PC-3 (cell line): Measurements from ENCODE around the gene DCP1B. TPM values are rescaled to one million over a fixed set of nuclear protein-coding genes. Genes with fewer than 3 reads are reported as not detected.

Experiments
- ATAC-seq: fragments of 200-7000 bp; cut with Tn5 transposase; 2 replicates; pipeline ENCODE4 v1.9.1; 2020; ENCODE audit warnings: mild to moderate bottlenecking, moderate library complexity
- BruUV-seq: library from RNA; stranded (reverse); fragments of 400-500 nt; replicated peaks from 2 replicates; lab custom pipeline; 2021; lab: Mats Ljungman, UMichigan
- CTCF ChIA-PET: fragments of 300-600 bp; sonication (Branson Sonifier 250); formaldehyde crosslinking; loops from one replicate; lab custom pipeline; 2022; ENCODE audit warnings: antibody characterized with exemption; lab: Charles Lee
- POLR2A ChIA-PET: fragments of 300-600 bp; sonication (Branson Sonifier 250); formaldehyde crosslinking; loops from one replicate; lab custom pipeline; 2022; ENCODE audit warnings: antibody characterized with exemption; ENCODE audit not compliant: unreplicated experiment; lab: Charles Lee
- DNase-seq: peaks from one replicate; pipeline ENCODE4 v3.0.0-alpha.2; 2015
- H2AFZ ChIP-seq: fragments of 300-600 bp; sonication (generic); 2 replicates; pipeline ENCODE4 v1.6.0; 2016; ENCODE audit warnings: antibody characterized with exemption, low read length
- H3F3A ChIP-seq: fragments of 300-600 bp; sonication (generic); one replicate; pipeline ENCODE4 v1.6.0; 2017; ENCODE audit warnings: antibody characterized with exemption, low read length, control low read depth, mild to moderate bottlenecking; ENCODE audit not compliant: unreplicated experiment
- H3K27ac ChIP-seq: fragments of 300-600 bp; sonication (generic); 2 replicates; pipeline ENCODE4 v1.5.1; 2016; ENCODE audit warnings: mild to moderate bottlenecking, low read length
- H3K27me3 ChIP-seq: fragments of 300-600 bp; sonication (generic); 2 replicates; pipeline ENCODE4 v1.6.1; 2016; ENCODE audit warnings: low read length, mixed read lengths
- H3K36me3 ChIP-seq: fragments of 300-600 bp; sonication (generic); 2 replicates; pipeline ENCODE4 v1.6.1; 2016; ENCODE audit warnings: low read depth, mixed run types, low read length, mixed read lengths
- H3K4me1 ChIP-seq: fragments of 300-600 bp; sonication (generic); 2 replicates; pipeline ENCODE4 v1.5.1; 2016; ENCODE audit warnings: low read length; ENCODE audit not compliant: insufficient read depth
- H3K4me2 ChIP-seq: fragments of 300-600 bp; sonication (generic); 2 replicates; pipeline ENCODE4 v1.6.0; 2016; ENCODE audit warnings: low read length
- H3K4me3 ChIP-seq: fragments of 300-600 bp; sonication (generic); 2 replicates; pipeline ENCODE4 v1.5.1; 2016; ENCODE audit warnings: mild to moderate bottlenecking, low read length, mixed read lengths
- H3K79me2 ChIP-seq: fragments of 300-600 bp; sonication (generic); 2 replicates; pipeline ENCODE4 v1.6.1; 2017; ENCODE audit warnings: low read length, mixed read lengths
- H3K9ac ChIP-seq: fragments of 300-600 bp; sonication (generic); 2 replicates; pipeline ENCODE4 v1.6.0; 2016; ENCODE audit warnings: mild to moderate bottlenecking, low read length
- H3K9me2 ChIP-seq: fragments of 300-600 bp; sonication (generic); replicated peaks from 2 replicates; pipeline ENCODE4 v1.6.1; 2016; ENCODE audit warnings: mixed run types, low read length, mixed read lengths
- H3K9me3 ChIP-seq: fragments of 300-600 bp; sonication (generic); 2 replicates; pipeline ENCODE4 v1.6.1; 2016; ENCODE audit warnings: low read length, mixed read lengths
- H4K20me1 ChIP-seq: fragments of 300-600 bp; sonication (generic); 2 replicates; pipeline ENCODE4 v1.6.1; 2016; ENCODE audit warnings: low read length, mixed read lengths
- CTCF ChIP-seq: fragments of 300-600 bp; sonication (generic); conservative IDR thresholded peaks from 2 replicates; pipeline ENCODE4 v1.5.1; 2017; ENCODE audit warnings: antibody characterized with exemption, low read depth, mild to moderate bottlenecking, low read length
- EZH2 ChIP-seq: fragments of 300-600 bp; sonication (generic); IDR thresholded peaks from one replicate; pipeline ENCODE4 v1.6.1; 2017; ENCODE audit warnings: antibody characterized with exemption, mild to moderate bottlenecking, low read length; ENCODE audit not compliant: unreplicated experiment
- EZH2phosphoT487 ChIP-seq: fragments of 300-600 bp; sonication (generic); IDR thresholded peaks from 2 replicates; pipeline ENCODE4 v1.6.1; 2018; ENCODE audit warnings: mild to moderate bottlenecking, antibody characterized with exemption, low read length, borderline replicate concordance
- intact Hi-C: fragments of 100-400 bp; cut with micrococcal nuclease; formaldehyde crosslinking; loops from 2 replicates; pipeline ENCODE4 v1.9.0; 2023
- total RNA-seq: library from RNA; depleted of rRNA; stranded (reverse); fragments of >200 nt; gene quantifications from 2 replicates; pipeline ENCODE4 v1.2.3, GENCODE V29; 2014

Gene DCP1B
- total RNA-seq, 1 experiment from 2014 or later: 4.9 TPM

- Histone ChIP-seq H3K4me3 (no peak overlapping the region), H3F3A (no peaks in the 10 kb centered on the region), H2AFZ (no peak overlapping the region), H3K27ac (no peak overlapping the region), H3K9ac (no peak overlapping the region), H3K9me3 (no peaks in the 10 kb centered on the region), H3K79me2 (no peaks in the 10 kb centered on the region), H3K4me2 (peak overlapping the region; percentile 62; the same call in 1 of the 2 replicates), H3K4me1 (peaks cover 21% of the 10 kb centered on the region), H3K36me3 (no peaks in the 10 kb centered on the region), H3K27me3 (no peaks in the 10 kb centered on the region), H3K9me2 (no peaks in the 10 kb centered on the region), H4K20me1 (no peaks in the 10 kb centered on the region)
- DNase-seq (no peak), ATAC-seq (no peak)
- POLR2A ChIA-PET: no interaction called here
- TF ChIP-seq EZH2: no peak
- TF ChIP-seq CTCF: no peak
- TF ChIP-seq EZH2phosphoT487: no peak
- BruUV-seq: no TSS peak
- CTCF ChIA-PET: no interaction called here
- intact Hi-C loops: loop anchor here (5.0 to 10.0 kb wide), 2 partner anchors 280 to 303 kb away; no protein-coding TSS in a partner anchor
Measured at GRCh38 chr12:1935242-1935641, 69.0 kb downstream of the DCP1B start.

DNA sequence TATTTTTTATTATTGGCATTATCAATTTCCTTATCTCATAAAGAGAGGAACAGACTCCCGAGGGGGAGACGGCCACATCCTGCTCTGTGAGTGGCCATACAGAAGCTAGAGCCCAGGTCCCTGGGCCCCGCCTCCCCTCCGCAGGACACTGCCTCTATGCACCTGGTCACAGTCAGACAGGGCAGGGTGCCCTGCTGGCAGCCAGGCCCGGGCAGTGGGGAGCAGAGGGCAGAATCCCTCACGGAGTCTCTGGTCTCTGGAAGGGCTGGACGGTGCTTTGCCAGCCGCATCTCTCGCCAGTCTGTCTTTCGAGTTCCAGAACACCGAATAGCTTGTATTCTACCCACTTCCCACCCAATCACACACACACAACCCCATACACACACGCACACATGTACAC, 69.4 kb downstream of the DCP1B start:
- ChIA-PET POLR2A (no interaction called here), CTCF (no interaction called here)
- no peaks in the 10 kb centered on the region for H3K36me3 ChIP-seq
- no peak for DNase-seq
- no peak overlapping the region for H3K4me3 ChIP-seq
- intact Hi-C loops: loop anchor here (5.0 to 10.0 kb wide), 2 partner anchors 280 to 303 kb away; no protein-coding TSS in a partner anchor
- H3K27me3 ChIP-seq: no peaks in the 10 kb centered on the region
- peaks cover 21% of the 10 kb centered on the region for H3K4me1 ChIP-seq
- no peak for TF ChIP-seq EZH2phosphoT487
- TF ChIP-seq EZH2: no peak
- TF ChIP-seq CTCF: no peak
- H3K9me3 ChIP-seq: no peaks in the 10 kb centered on the region
- H3K27ac ChIP-seq: no peak overlapping the region
- no peaks in the 10 kb centered on the region for H3K79me2 ChIP-seq
- no peaks in the 10 kb centered on the region for H3F3A ChIP-seq
- no peaks in the 10 kb centered on the region for H3K9me2 ChIP-seq
- H2AFZ ChIP-seq: no peak overlapping the region
- H3K9ac ChIP-seq: no peak overlapping the region
- no TSS peak for BruUV-seq
- H3K4me2 ChIP-seq: no peak overlapping the region
- no peak for ATAC-seq
- H4K20me1 ChIP-seq: no peaks in the 10 kb centered on the region

GRCh38 chr12:1934068-1934467, 70.2 kb downstream of the DCP1B start:
- no peak for TF ChIP-seq EZH2phosphoT487
- TF ChIP-seq EZH2: no peak
- TF ChIP-seq CTCF: no peak
- no peaks in the 10 kb centered on the region for H3K9me2 ChIP-seq
- H3K4me2 ChIP-seq: no peak overlapping the region
- intact Hi-C loops: loop anchor here (10.0 kb wide), 1 partner anchor 279 kb away; no protein-coding TSS in a partner anchor
- POLR2A ChIA-PET: no interaction called here
- no peaks in the 10 kb centered on the region for H3F3A ChIP-seq
- H3K4me3 ChIP-seq: no peak overlapping the region
- no peak overlapping the region for H3K27ac ChIP-seq
- H2AFZ ChIP-seq: no peak overlapping the region
- DNase-seq: no peak
- no peaks in the 10 kb centered on the region for H3K36me3 ChIP-seq
- CTCF ChIA-PET: no interaction called here
- H3K27me3 ChIP-seq: no peaks in the 10 kb centered on the region
- no peak for ATAC-seq
- H3K9ac ChIP-seq: no peak overlapping the region
- H3K4me1 ChIP-seq: peaks cover 21% of the 10 kb centered on the region
- H3K79me2 ChIP-seq: no peaks in the 10 kb centered on the region
- no peaks in the 10 kb centered on the region for H4K20me1 ChIP-seq
- BruUV-seq: no TSS peak
- no peaks in the 10 kb centered on the region for H3K9me3 ChIP-seq
